Ishikawa (cell line): ENCODE results near the gene TTC27.

Experiments used
- CEBPB ChIP-seq: IDR thresholded peaks from 2 replicates; pipeline ENCODE4 v1.6.1; 2012
- CREB1 ChIP-seq: IDR thresholded peaks from 2 replicates; pipeline ENCODE4 v1.6.1; 2012; ENCODE audit warnings: low read depth
- EGR1 ChIP-seq: IDR thresholded peaks from 2 replicates; pipeline ENCODE4 v1.6.1; 2012
- EP300 ChIP-seq: IDR thresholded peaks from 2 replicates; pipeline ENCODE4 v1.6.1; 2012; ENCODE audit warnings: borderline replicate concordance
- FOXM1 ChIP-seq: IDR thresholded peaks from 2 replicates; pipeline ENCODE4 v1.6.1; 2012; ENCODE audit warnings: low read depth, borderline replicate concordance
- MAX ChIP-seq: IDR thresholded peaks from 2 replicates; pipeline ENCODE4 v1.6.1; 2012
- NFIC ChIP-seq: IDR thresholded peaks from 2 replicates; pipeline ENCODE4 v1.6.1; 2012
- RAD21 ChIP-seq: IDR thresholded peaks from 2 replicates; pipeline ENCODE4 v1.6.1; 2012; ENCODE audit warnings: low read depth
- REST ChIP-seq: IDR thresholded peaks from 2 replicates; pipeline ENCODE4 v1.6.1; 2012; ENCODE audit warnings: low read depth, mild to moderate bottlenecking
- TAF1 ChIP-seq: IDR thresholded peaks from 2 replicates; pipeline ENCODE4 v1.6.1; 2012; ENCODE audit warnings: low read depth, mild to moderate bottlenecking
- TCF12 ChIP-seq: IDR thresholded peaks from 2 replicates; pipeline ENCODE4 v1.6.1; 2012; ENCODE audit warnings: low read depth
- TEAD4 ChIP-seq: IDR thresholded peaks from 2 replicates; pipeline ENCODE4 v1.6.1; 2012
- USF1 ChIP-seq: IDR thresholded peaks from 2 replicates; pipeline ENCODE4 v1.6.1; 2012
- YY1 ChIP-seq: IDR thresholded peaks from 2 replicates; pipeline ENCODE4 v1.6.1; 2012; ENCODE audit warnings: low read depth
- ZBTB7A ChIP-seq: IDR thresholded peaks from 2 replicates; pipeline ENCODE4 v1.6.1; 2012; ENCODE audit warnings: low read depth

Gene TTC27

GRCh38 chr2:32768387-32769174, 140.7 kb downstream of the TTC27 start:
- TF ChIP-seq RAD21: no peak
- TF ChIP-seq EGR1: no peak
- no peak for TF ChIP-seq CEBPB
- TF ChIP-seq NFIC: no peak
- TF ChIP-seq USF1: no peak
- TF ChIP-seq CREB1: no peak
- no peak for TF ChIP-seq EP300
- TF ChIP-seq TAF1: no peak
- no peak for TF ChIP-seq YY1
- no peak for TF ChIP-seq FOXM1

- TF ChIP-seq REST (no peak), CREB1 (no peak), RAD21 (no peak), MAX (no peak), USF1 (no peak), ZBTB7A (no peak), FOXM1 (no peak), CEBPB (no peak), EP300 (no peak), YY1 (no peak), TEAD4 (no peak), EGR1 (no peak), NFIC (no peak), TCF12 (no peak), TAF1 (no peak)
These were observed 142.5 kb downstream of the TTC27 start for GRCh38 chr2:32770360-32770759.

GRCh38 chr2:32772638-32773447, 145.0 kb downstream of the TTC27 start:
- peak; percentile 91 for TF ChIP-seq RAD21
- no peak for TF ChIP-seq FOXM1
- no peak for TF ChIP-seq TAF1

GRCh38 chr2:32773448-32773808, 145.6 kb downstream of the TTC27 start:
- TF ChIP-seq RAD21: no peak
- no peak for TF ChIP-seq TEAD4
- no peak for TF ChIP-seq NFIC
- TF ChIP-seq TCF12: no peak
- no peak for TF ChIP-seq CREB1
- no peak for TF ChIP-seq USF1
- TF ChIP-seq EGR1: no peak
- no peak for TF ChIP-seq FOXM1
- no peak for TF ChIP-seq CEBPB
- TF ChIP-seq MAX: no peak
- TF ChIP-seq YY1: no peak
- no peak for TF ChIP-seq REST

GRCh38 chr2:32775954-32776353, 148.1 kb downstream of the TTC27 start:
- no peak for TF ChIP-seq TCF12
- no peak for TF ChIP-seq MAX
- no peak for TF ChIP-seq YY1
- TF ChIP-seq FOXM1: no peak
- TF ChIP-seq TAF1: no peak
- no peak for TF ChIP-seq CREB1
- TF ChIP-seq ZBTB7A: no peak
- TF ChIP-seq TEAD4: no peak
- no peak for TF ChIP-seq NFIC
- TF ChIP-seq USF1: no peak
- no peak for TF ChIP-seq RAD21
- TF ChIP-seq EGR1: no peak
- TF ChIP-seq EP300: no peak
- no peak for TF ChIP-seq CEBPB
- no peak for TF ChIP-seq REST
